DOHH2 (cell line): ENCODE measurements around the gene SETD1A.
A peak's percentile ranks its signal among the peaks of the same experiment; 100 is the strongest.

Experiments used
- CTCF ChIP-seq: fragments of 200-600 bp; sonication (generic); IDR thresholded peaks from one replicate; pipeline ENCODE4 v1.5.1; 2014; ENCODE audit warnings: antibody characterized with exemption, mild to moderate bottlenecking, low read depth, low read length; ENCODE audit not compliant: poor library complexity, severe bottlenecking
- EZH2phosphoT487 ChIP-seq: fragments of 200-600 bp; sonication (generic); IDR thresholded peaks from 2 replicates; pipeline ENCODE4 v1.6.1; 2017; ENCODE audit warnings: borderline replicate concordance, mild to moderate bottlenecking, antibody characterized with exemption, low read length, moderate library complexity, mixed read lengths

GRCh38 chr16:30921748-30922419 lies 35.7 kb upstream of the SETD1A start:
- TF ChIP-seq CTCF: peak; percentile 89
- TF ChIP-seq EZH2phosphoT487: no peak
